DOHH2 (cell line): Measurements from ENCODE around the gene WWTR1.

Experiments used
- H3F3A ChIP-seq: fragments of 200-600 bp; sonication (generic), shearing (Covaris generic); 2 replicates; pipeline ENCODE4 v1.6.0; 2016; ENCODE audit warnings: antibody characterized with exemption, mild to moderate bottlenecking; ENCODE audit not compliant: control insufficient read depth, insufficient read depth
- H3K27ac ChIP-seq: fragments of 200-600 bp; sonication (generic); 2 replicates; pipeline ENCODE4 v1.5.1; 2014; ENCODE audit warnings: low read depth, mild to moderate bottlenecking, low read length, moderate library complexity
- H3K27me3 ChIP-seq: fragments of 200-600 bp; sonication (generic); 2 replicates; pipeline ENCODE4 v1.6.1; 2014; ENCODE audit warnings: mild to moderate bottlenecking, low read length, mixed read lengths; ENCODE audit not compliant: control insufficient read depth
- H3K36me3 ChIP-seq: fragments of 200-600 bp; sonication (generic); 2 replicates; pipeline ENCODE4 v1.6.1; 2014; ENCODE audit warnings: mild to moderate bottlenecking, low read length, moderate library complexity, mixed read lengths; ENCODE audit not compliant: control insufficient read depth
- H3K4me1 ChIP-seq: fragments of 200-600 bp; sonication (generic); 2 replicates; pipeline ENCODE4 v1.6.1; 2014; ENCODE audit warnings: mild to moderate bottlenecking, low read length, mixed read lengths; ENCODE audit not compliant: control insufficient read depth
- H3K4me2 ChIP-seq: fragments of 200-600 bp; sonication (generic); 2 replicates; pipeline ENCODE4 v1.6.0; 2014; ENCODE audit warnings: mild to moderate bottlenecking, low read length, moderate library complexity
- H3K4me3 ChIP-seq: fragments of 200-600 bp; sonication (generic); 2 replicates; pipeline ENCODE4 v1.5.1; 2014; ENCODE audit warnings: mild to moderate bottlenecking, low read length, mixed read lengths
- H3K79me2 ChIP-seq: fragments of 200-600 bp; sonication (generic); 2 replicates; pipeline ENCODE4 v1.6.1; 2014; ENCODE audit warnings: mild to moderate bottlenecking, low read length, mixed read lengths; ENCODE audit not compliant: control insufficient read depth
- H3K9me2 ChIP-seq: fragments of 200-600 bp; sonication (generic); replicated peaks from 2 replicates; pipeline ENCODE4 v1.6.1; 2014; ENCODE audit warnings: mild to moderate bottlenecking, low read length, mixed read lengths; ENCODE audit not compliant: control insufficient read depth
- H3K9me3 ChIP-seq: fragments of 200-600 bp; sonication (generic); 2 replicates; pipeline ENCODE4 v1.6.1; 2014; ENCODE audit warnings: antibody characterized with exemption, low read length, mixed read lengths; ENCODE audit not compliant: control insufficient read depth, insufficient read depth
- H4K20me1 ChIP-seq: fragments of 200-600 bp; sonication (generic); 2 replicates; pipeline ENCODE4 v1.6.0; 2014; ENCODE audit warnings: low read depth, mild to moderate bottlenecking, antibody characterized with exemption, low read length, moderate library complexity; ENCODE audit not compliant: control insufficient read depth, insufficient read depth
- EZH2phosphoT487 ChIP-seq: fragments of 200-600 bp; sonication (generic); IDR thresholded peaks from 2 replicates; pipeline ENCODE4 v1.6.1; 2017; ENCODE audit warnings: borderline replicate concordance, mild to moderate bottlenecking, antibody characterized with exemption, low read length, moderate library complexity, mixed read lengths
- TF ChIP-seq, protein P1 (sequence below): fragments of 200-600 bp; sonication (generic); IDR thresholded peaks from one replicate; pipeline ENCODE4 v1.5.1; 2014; ENCODE audit warnings: antibody characterized with exemption, mild to moderate bottlenecking, low read depth, low read length; ENCODE audit not compliant: poor library complexity, severe bottlenecking

WWTR1 gene

DNA sequence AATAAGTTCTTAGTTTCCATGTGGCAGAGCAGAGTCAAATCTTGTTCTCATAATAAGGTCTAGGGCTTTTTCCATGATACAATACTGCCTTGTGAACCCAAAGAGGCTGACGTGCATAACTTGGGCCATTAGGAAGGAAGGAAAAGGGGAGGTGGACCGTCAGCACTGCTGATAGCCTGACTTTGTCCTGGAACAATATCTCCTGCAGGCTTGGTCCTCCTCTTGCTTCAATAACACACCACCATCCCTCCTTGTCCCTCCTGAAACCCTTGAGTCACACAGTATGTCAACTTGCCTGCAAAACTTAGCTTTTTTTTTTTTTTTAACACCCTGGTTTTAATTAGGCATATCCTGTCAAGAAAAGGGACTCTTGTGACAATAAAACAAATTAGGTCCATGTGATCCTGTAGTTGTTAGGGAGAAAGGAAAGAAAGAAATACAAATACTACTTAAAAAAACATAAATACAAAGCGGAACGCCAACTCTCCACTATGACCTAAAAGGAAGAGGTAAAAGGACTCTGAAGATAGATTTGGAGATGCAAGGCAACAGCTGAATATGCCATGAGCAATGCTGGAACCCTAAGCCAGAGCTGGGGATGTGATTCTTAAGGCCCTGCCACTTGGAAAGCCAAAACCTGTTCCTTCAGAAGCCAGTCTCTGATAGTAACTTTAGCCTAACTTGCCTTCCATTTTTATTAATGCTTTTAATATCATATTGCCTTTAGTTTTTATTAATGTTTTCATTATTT lies 67.0 kb downstream of the WWTR1 start:
- TF ChIP-seq EZH2phosphoT487 = no peak
- TF ChIP-seq, protein P1, sequence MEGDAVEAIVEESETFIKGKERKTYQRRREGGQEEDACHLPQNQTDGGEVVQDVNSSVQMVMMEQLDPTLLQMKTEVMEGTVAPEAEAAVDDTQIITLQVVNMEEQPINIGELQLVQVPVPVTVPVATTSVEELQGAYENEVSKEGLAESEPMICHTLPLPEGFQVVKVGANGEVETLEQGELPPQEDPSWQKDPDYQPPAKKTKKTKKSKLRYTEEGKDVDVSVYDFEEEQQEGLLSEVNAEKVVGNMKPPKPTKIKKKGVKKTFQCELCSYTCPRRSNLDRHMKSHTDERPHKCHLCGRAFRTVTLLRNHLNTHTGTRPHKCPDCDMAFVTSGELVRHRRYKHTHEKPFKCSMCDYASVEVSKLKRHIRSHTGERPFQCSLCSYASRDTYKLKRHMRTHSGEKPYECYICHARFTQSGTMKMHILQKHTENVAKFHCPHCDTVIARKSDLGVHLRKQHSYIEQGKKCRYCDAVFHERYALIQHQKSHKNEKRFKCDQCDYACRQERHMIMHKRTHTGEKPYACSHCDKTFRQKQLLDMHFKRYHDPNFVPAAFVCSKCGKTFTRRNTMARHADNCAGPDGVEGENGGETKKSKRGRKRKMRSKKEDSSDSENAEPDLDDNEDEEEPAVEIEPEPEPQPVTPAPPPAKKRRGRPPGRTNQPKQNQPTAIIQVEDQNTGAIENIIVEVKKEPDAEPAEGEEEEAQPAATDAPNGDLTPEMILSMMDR = no peak
- no peaks in the 10 kb centered on the region for H4K20me1 ChIP-seq
- no peaks in the 10 kb centered on the region for H3K9me3 ChIP-seq
- no peak overlapping the region for H3K4me2 ChIP-seq
- no peak overlapping the region for H3K4me3 ChIP-seq
- no peaks in the 10 kb centered on the region for H3K4me1 ChIP-seq
- H3K27ac ChIP-seq = no peak overlapping the region
- H3F3A ChIP-seq = no peaks in the 10 kb centered on the region
- H3K36me3 ChIP-seq = no peaks in the 10 kb centered on the region
- H3K27me3 ChIP-seq = 0 out of 2 replicates have a peak, but pooled peaks cover 8% of the 10 kb centered on the region
- no peaks in the 10 kb centered on the region for H3K9me2 ChIP-seq
- H3K79me2 ChIP-seq = no peaks in the 10 kb centered on the region

DNA sequence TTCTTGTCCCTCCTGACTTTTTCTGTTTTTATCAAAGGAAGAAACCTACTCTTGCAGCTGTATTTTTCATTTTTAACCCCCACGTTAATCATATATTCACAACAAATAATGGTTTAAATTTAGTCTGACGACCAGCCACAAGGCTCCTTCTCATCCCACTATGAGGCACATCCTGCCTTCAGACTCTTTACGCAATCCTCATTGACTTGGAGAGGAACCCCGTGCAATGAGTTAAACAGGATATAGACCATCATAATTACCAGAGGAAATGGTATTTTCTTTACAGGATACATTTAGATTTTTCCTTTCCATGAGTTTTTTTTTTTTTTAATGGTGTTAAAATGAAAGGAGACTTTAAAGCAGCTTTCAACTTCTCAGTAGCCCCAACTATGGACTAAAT lies 68.5 kb downstream of the WWTR1 start:
- Histone ChIP-seq H3K79me2 (no peaks in the 10 kb centered on the region), H3K36me3 (no peaks in the 10 kb centered on the region), H3K4me3 (no peak overlapping the region), H3K9me2 (no peaks in the 10 kb centered on the region), H3K27me3 (peaks cover 10% of the 10 kb centered on the region; the same call in 1 of the 2 replicates), H3K4me2 (no peak overlapping the region), H3K27ac (no peak overlapping the region), H3F3A (no peaks in the 10 kb centered on the region), H3K4me1 (no peaks in the 10 kb centered on the region), H3K9me3 (no peaks in the 10 kb centered on the region), H4K20me1 (no peaks in the 10 kb centered on the region)
- TF ChIP-seq, protein P1 = no peak
- TF ChIP-seq EZH2phosphoT487 = no peak

DNA sequence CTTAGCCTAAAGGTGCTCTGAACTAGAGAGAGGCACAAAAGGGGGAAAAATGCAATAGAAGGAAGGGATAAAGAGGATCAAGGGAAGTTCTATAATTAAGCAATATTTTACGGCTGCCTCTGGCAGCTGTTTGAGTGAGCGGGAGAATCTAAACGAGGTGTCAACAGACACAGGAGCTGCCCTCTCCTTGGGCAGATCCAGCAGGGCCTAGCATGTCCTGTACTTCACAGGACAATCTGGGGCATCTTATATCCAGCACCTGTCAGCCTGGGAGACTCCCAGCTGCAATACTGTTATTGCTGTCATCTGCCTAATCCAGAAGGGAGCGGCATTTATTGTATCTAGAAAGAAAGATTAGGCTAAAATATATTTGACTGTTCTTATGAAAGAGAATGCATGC lies 68.9 kb downstream of the WWTR1 start:
- peaks cover 13% of the 10 kb centered on the region; the same call in 1 of the 2 replicates for H3K27me3 ChIP-seq
- H3K36me3 ChIP-seq = no peaks in the 10 kb centered on the region
- no peak overlapping the region for H3K27ac ChIP-seq
- no peaks in the 10 kb centered on the region for H4K20me1 ChIP-seq
- H3K9me3 ChIP-seq = no peaks in the 10 kb centered on the region
- TF ChIP-seq, protein P1 = no peak
- TF ChIP-seq EZH2phosphoT487 = no peak
- H3K4me2 ChIP-seq = no peak overlapping the region
- H3K79me2 ChIP-seq = no peaks in the 10 kb centered on the region
- no peaks in the 10 kb centered on the region for H3F3A ChIP-seq
- no peak overlapping the region for H3K4me3 ChIP-seq
- H3K9me2 ChIP-seq = no peaks in the 10 kb centered on the region
- no peaks in the 10 kb centered on the region for H3K4me1 ChIP-seq
